GM23338 (cell line): Measurements from ENCODE around the gene TCF20. TPM values are rescaled to one million over a fixed set of nuclear protein-coding genes. Genes with fewer than 3 reads are reported as not detected.

Experiments used
- ATAC-seq: fragments of 200-7000 bp; cut with Tn5 transposase; 3 replicates; pipeline ENCODE4 v1.9.1; 2020
- DNase-seq: peaks from one replicate; pipeline ENCODE4 v3.0.0-alpha.2; 2015; ENCODE audit warnings: low spot score
- H2AFZ ChIP-seq: fragments of 200-600 bp; sonication (generic); 2 replicates; pipeline ENCODE4 v1.8.0; 2016; ENCODE audit warnings: antibody characterized with exemption, mild to moderate bottlenecking, moderate library complexity
- H3F3A ChIP-seq: fragments of 200-600 bp; sonication (generic); replicated peaks from 2 replicates; pipeline ENCODE4 v1.8.0; 2017; ENCODE audit warnings: antibody characterized with exemption, mixed run types, low read depth
- H3K27ac ChIP-seq: fragments of 200-600 bp; sonication (generic); 2 replicates; pipeline ENCODE4 v1.6.1; 2016; ENCODE audit warnings: low read depth
- H3K27me3 ChIP-seq: fragments of 200-600 bp; sonication (generic); 2 replicates; pipeline ENCODE4 v1.8.0; 2016; ENCODE audit warnings: mild to moderate bottlenecking, mixed run types, moderate library complexity; ENCODE audit not compliant: insufficient read depth
- H3K36me3 ChIP-seq: fragments of 200-600 bp; sonication (generic); 2 replicates; pipeline ENCODE4 v1.8.0; 2016; ENCODE audit warnings: mild to moderate bottlenecking; ENCODE audit not compliant: insufficient read depth
- H3K4me1 ChIP-seq: fragments of 200-600 bp; sonication (generic); 2 replicates; pipeline ENCODE4 v1.8.0; 2016; ENCODE audit warnings: mild to moderate bottlenecking, moderate library complexity; ENCODE audit not compliant: insufficient read depth
- H3K4me2 ChIP-seq: fragments of 200-600 bp; sonication (generic); 2 replicates; pipeline ENCODE4 v1.7.1; 2017; ENCODE audit warnings: mixed run types
- H3K4me3 ChIP-seq: fragments of 200-600 bp; sonication (generic); 2 replicates; pipeline ENCODE4 v1.6.1; 2016; ENCODE audit warnings: mixed run types
- H3K79me2 ChIP-seq: fragments of 200-600 bp; sonication (generic); replicated peaks from 2 replicates; pipeline ENCODE4 v1.8.0; 2017; ENCODE audit warnings: mild to moderate bottlenecking; ENCODE audit not compliant: insufficient read depth
- H3K9me2 ChIP-seq: fragments of 200-600 bp; sonication (generic); 2 replicates; pipeline ENCODE4 v1.8.0; 2017; ENCODE audit not compliant: insufficient read depth
- H4K20me1 ChIP-seq: fragments of 200-600 bp; sonication (generic); replicated peaks from 2 replicates; pipeline ENCODE4 v1.8.0; 2017; ENCODE audit warnings: mild to moderate bottlenecking; ENCODE audit not compliant: insufficient read depth
- H3K27ac Mint-ChIP-seq: 2 replicates; pipeline ENCODE4 v1.8.0; 2020; ENCODE audit warnings: inconsistent platforms, mild to moderate bottlenecking, moderate library complexity, mixed read lengths
- H3K27me3 Mint-ChIP-seq: 3 replicates; pipeline ENCODE4 v1.8.0; 2022; ENCODE audit warnings: low read depth, mild to moderate bottlenecking, moderate library complexity, mixed read lengths, inconsistent platforms; ENCODE audit not compliant: insufficient read depth, poor library complexity
- H3K36me3 Mint-ChIP-seq: 3 replicates; pipeline ENCODE4 v1.8.0; 2021; ENCODE audit warnings: low read depth, mild to moderate bottlenecking, inconsistent platforms, moderate library complexity, mixed read lengths
- H3K4me1 Mint-ChIP-seq: 3 replicates; pipeline ENCODE4 v1.8.0; 2020; ENCODE audit warnings: mild to moderate bottlenecking, inconsistent platforms, mixed read lengths
- H3K4me3 Mint-ChIP-seq: 3 replicates; pipeline ENCODE4 v1.8.0; 2021; ENCODE audit warnings: moderate library complexity, mild to moderate bottlenecking, inconsistent platforms, mixed read lengths
- H3K9me3 Mint-ChIP-seq: 3 replicates; pipeline ENCODE4 v1.8.0; 2020; ENCODE audit warnings: moderate library complexity, mild to moderate bottlenecking, inconsistent platforms, mixed read lengths
- CREB1 ChIP-seq: fragments of 250-450 bp; sonication (Bioruptor Pico); IDR thresholded peaks from 2 replicates; pipeline ENCODE4 v1.5.0; 2020; ENCODE audit warnings: low read depth, mild to moderate bottlenecking, moderate library complexity
- EZH2 ChIP-seq: fragments of 200-600 bp; sonication (generic); IDR thresholded peaks from one replicate; pipeline ENCODE4 v1.8.0; 2017; ENCODE audit warnings: antibody characterized with exemption, mild to moderate bottlenecking, low read depth; ENCODE audit not compliant: unreplicated experiment
- EZH2phosphoT487 ChIP-seq: fragments of 200-600 bp; sonication (generic); IDR thresholded peaks from one replicate; pipeline ENCODE4 v1.8.1; 2018; ENCODE audit warnings: antibody characterized with exemption; ENCODE audit not compliant: unreplicated experiment
- JUNB ChIP-seq: IDR thresholded peaks from one replicate; pipeline ENCODE4 v1.6.1; 2016; ENCODE audit warnings: antibody characterized with exemption; ENCODE audit not compliant: unreplicated experiment
- NANOG ChIP-seq: IDR thresholded peaks from 2 replicates; pipeline ENCODE4 v1.6.1; 2016; ENCODE audit warnings: antibody characterized with exemption, borderline replicate concordance
- POLR2AphosphoS5 ChIP-seq: IDR thresholded peaks from 2 replicates; pipeline ENCODE4 v1.6.1; 2016; ENCODE audit warnings: antibody characterized with exemption, low read depth
- REST ChIP-seq: IDR thresholded peaks from one replicate; pipeline ENCODE4 v1.6.1; 2018; ENCODE audit warnings: antibody characterized with exemption; ENCODE audit not compliant: unreplicated experiment
- STAT1 ChIP-seq: IDR thresholded peaks from one replicate; pipeline ENCODE4 v1.6.1; 2016; ENCODE audit warnings: antibody characterized with exemption; ENCODE audit not compliant: unreplicated experiment
- ZNF114 ChIP-seq: fragments of 250-450 bp; sonication (Bioruptor Pico); IDR thresholded peaks from 2 replicates; pipeline ENCODE4 v1.5.0; 2020; ENCODE audit warnings: mild to moderate bottlenecking, moderate library complexity
- ZNF331 ChIP-seq: fragments of 250-450 bp; sonication (Bioruptor Pico); IDR thresholded peaks from 2 replicates; pipeline ENCODE4 v1.5.0; 2020; ENCODE audit warnings: low read depth, mild to moderate bottlenecking, moderate library complexity
- polyA plus RNA-seq: library from polyadenylated mRNA; unstranded; fragments of >200 nt; fragmentation: Nextera tagmentation; extraction: Ambion mirVana; gene quantifications from 2 replicates; pipeline ENCODE4 v1.2.1, GENCODE V29; 2016
- total RNA-seq: library from RNA; depleted of rRNA; stranded (reverse); fragments of >200 nt; shearing (Covaris generic); gene quantifications from 2 replicates; pipeline ENCODE4 v1.2.3, GENCODE V29; 2014
- TF ChIP-seq, protein P1 (sequence below): fragments of 250-450 bp; sonication (Bioruptor Pico); IDR thresholded peaks from 2 replicates; pipeline ENCODE4 v1.5.0; 2020; ENCODE audit warnings: mild to moderate bottlenecking, moderate library complexity
- TF ChIP-seq, protein P2 (sequence below), 2 experiments: fragments of 200-600 bp in 1 of 2; sonication (generic) in 1 of 2; conservative IDR thresholded peaks; 2 replicates each; pipeline versions ENCODE4 v1.5.1 to v1.6.1; 2016 to 2017; ENCODE audit warnings: antibody characterized with exemption in 2 of 2, low read depth in 2 of 2, mild to moderate bottlenecking in 2 of 2, moderate library complexity in 1 of 2
- TF ChIP-seq, protein P3 (sequence below): IDR thresholded peaks from 2 replicates; pipeline ENCODE4 v1.6.1; 2016; ENCODE audit warnings: antibody characterized with exemption

Gene TCF20
- total and polyA plus RNA-seq, 2 experiments from 2014 or later, result 6.4 to 68.7 TPM

GRCh38 chr22:42297778-42298177, 27.3 kb upstream of the TCF20 start:
- H3F3A ChIP-seq, result 0 out of 2 replicates have a peak, but pooled peaks cover 4% of the 10 kb centered on the region
- no peaks in the 10 kb centered on the region for H3K79me2 ChIP-seq
- no peak overlapping the region for H3K27ac Mint-ChIP-seq
- no peak overlapping the region for H3K27ac ChIP-seq
- ATAC-seq, result no peak
- TF ChIP-seq REST (no peak), CREB1 (CRISPR knock-in tag) (no peak), JUNB (no peak), ZNF331 (no peak), POLR2AphosphoS5 (no peak), EZH2phosphoT487 (no peak), ZNF114 (no peak), STAT1 (no peak), EZH2 (no peak), NANOG (no peak)
- TF ChIP-seq, protein P1, sequence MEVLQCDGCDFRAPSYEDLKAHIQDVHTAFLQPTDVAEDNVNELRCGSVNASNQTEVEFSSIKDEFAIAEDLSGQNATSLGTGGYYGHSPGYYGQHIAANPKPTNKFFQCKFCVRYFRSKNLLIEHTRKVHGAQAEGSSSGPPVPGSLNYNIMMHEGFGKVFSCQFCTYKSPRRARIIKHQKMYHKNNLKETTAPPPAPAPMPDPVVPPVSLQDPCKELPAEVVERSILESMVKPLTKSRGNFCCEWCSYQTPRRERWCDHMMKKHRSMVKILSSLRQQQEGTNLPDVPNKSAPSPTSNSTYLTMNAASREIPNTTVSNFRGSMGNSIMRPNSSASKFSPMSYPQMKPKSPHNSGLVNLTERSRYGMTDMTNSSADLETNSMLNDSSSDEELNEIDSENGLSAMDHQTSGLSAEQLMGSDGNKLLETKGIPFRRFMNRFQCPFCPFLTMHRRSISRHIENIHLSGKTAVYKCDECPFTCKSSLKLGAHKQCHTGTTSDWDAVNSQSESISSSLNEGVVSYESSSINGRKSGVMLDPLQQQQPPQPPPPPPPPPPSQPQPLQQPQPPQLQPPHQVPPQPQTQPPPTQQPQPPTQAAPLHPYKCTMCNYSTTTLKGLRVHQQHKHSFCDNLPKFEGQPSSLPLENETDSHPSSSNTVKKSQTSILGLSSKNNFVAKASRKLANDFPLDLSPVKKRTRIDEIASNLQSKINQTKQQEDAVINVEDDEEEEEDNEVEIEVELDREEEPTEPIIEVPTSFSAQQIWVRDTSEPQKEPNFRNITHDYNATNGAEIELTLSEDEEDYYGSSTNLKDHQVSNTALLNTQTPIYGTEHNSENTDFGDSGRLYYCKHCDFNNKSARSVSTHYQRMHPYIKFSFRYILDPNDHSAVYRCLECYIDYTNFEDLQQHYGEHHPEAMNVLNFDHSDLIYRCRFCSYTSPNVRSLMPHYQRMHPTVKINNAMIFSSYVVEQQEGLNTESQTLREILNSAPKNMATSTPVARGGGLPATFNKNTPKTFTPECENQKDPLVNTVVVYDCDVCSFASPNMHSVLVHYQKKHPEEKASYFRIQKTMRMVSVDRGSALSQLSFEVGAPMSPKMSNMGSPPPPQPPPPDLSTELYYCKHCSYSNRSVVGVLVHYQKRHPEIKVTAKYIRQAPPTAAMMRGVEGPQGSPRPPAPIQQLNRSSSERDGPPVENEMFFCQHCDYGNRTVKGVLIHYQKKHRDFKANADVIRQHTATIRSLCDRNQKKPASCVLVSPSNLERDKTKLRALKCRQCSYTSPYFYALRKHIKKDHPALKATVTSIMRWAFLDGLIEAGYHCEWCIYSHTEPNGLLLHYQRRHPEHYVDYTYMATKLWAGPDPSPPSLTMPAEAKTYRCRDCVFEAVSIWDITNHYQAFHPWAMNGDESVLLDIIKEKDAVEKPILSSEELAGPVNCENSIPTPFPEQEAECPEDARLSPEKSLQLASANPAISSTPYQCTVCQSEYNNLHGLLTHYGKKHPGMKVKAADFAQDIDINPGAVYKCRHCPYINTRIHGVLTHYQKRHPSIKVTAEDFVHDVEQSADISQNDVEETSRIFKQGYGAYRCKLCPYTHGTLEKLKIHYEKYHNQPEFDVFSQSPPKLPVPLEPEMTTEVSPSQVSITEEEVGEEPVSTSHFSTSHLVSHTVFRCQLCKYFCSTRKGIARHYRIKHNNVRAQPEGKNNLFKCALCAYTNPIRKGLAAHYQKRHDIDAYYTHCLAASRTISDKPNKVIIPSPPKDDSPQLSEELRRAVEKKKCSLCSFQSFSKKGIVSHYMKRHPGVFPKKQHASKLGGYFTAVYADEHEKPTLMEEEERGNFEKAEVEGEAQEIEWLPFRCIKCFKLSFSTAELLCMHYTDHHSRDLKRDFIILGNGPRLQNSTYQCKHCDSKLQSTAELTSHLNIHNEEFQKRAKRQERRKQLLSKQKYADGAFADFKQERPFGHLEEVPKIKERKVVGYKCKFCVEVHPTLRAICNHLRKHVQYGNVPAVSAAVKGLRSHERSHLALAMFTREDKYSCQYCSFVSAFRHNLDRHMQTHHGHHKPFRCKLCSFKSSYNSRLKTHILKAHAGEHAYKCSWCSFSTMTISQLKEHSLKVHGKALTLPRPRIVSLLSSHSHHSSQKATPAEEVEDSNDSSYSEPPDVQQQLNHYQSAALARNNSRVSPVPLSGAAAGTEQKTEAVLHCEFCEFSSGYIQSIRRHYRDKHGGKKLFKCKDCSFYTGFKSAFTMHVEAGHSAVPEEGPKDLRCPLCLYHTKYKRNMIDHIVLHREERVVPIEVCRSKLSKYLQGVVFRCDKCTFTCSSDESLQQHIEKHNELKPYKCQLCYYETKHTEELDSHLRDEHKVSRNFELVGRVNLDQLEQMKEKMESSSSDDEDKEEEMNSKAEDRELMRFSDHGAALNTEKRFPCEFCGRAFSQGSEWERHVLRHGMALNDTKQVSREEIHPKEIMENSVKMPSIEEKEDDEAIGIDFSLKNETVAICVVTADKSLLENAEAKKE (CRISPR knock-in tag), result no peak
- TF ChIP-seq, protein P2, sequence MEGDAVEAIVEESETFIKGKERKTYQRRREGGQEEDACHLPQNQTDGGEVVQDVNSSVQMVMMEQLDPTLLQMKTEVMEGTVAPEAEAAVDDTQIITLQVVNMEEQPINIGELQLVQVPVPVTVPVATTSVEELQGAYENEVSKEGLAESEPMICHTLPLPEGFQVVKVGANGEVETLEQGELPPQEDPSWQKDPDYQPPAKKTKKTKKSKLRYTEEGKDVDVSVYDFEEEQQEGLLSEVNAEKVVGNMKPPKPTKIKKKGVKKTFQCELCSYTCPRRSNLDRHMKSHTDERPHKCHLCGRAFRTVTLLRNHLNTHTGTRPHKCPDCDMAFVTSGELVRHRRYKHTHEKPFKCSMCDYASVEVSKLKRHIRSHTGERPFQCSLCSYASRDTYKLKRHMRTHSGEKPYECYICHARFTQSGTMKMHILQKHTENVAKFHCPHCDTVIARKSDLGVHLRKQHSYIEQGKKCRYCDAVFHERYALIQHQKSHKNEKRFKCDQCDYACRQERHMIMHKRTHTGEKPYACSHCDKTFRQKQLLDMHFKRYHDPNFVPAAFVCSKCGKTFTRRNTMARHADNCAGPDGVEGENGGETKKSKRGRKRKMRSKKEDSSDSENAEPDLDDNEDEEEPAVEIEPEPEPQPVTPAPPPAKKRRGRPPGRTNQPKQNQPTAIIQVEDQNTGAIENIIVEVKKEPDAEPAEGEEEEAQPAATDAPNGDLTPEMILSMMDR (conservative IDR thresholded peaks at IDR 0.05; ENCODE audit: low read depth in 2 of 2), result no peak
- TF ChIP-seq, protein P3, sequence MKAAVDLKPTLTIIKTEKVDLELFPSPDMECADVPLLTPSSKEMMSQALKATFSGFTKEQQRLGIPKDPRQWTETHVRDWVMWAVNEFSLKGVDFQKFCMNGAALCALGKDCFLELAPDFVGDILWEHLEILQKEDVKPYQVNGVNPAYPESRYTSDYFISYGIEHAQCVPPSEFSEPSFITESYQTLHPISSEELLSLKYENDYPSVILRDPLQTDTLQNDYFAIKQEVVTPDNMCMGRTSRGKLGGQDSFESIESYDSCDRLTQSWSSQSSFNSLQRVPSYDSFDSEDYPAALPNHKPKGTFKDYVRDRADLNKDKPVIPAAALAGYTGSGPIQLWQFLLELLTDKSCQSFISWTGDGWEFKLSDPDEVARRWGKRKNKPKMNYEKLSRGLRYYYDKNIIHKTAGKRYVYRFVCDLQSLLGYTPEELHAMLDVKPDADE, result no peak
- H3K27me3 ChIP-seq, result no peaks in the 10 kb centered on the region
- H3K9me3 Mint-ChIP-seq, result no peaks in the 10 kb centered on the region
- no peak for DNase-seq
- H4K20me1 ChIP-seq, result peaks cover 7% of the 10 kb centered on the region; the same call in 1 of the 2 replicates
- H3K9me2 ChIP-seq, result no peaks in the 10 kb centered on the region
- peaks cover 72% of the 10 kb centered on the region for H3K4me1 Mint-ChIP-seq
- H3K4me3 Mint-ChIP-seq, result no peak overlapping the region; the same call in 2 of the 3 replicates
- no peak overlapping the region for H3K4me2 ChIP-seq
- H3K36me3 ChIP-seq, result no peaks in the 10 kb centered on the region
- no peak overlapping the region for H3K4me3 ChIP-seq
- no peak overlapping the region for H2AFZ ChIP-seq
- H3K27me3 Mint-ChIP-seq, result peaks cover 40% of the 10 kb centered on the region
- H3K36me3 Mint-ChIP-seq, result no peaks in the 10 kb centered on the region
- peaks cover 44% of the 10 kb centered on the region for H3K4me1 ChIP-seq
